PC-3 (cell line): ENCODE results near the gene RFT1. TPM values are rescaled to one million over a fixed set of nuclear protein-coding genes. Genes with fewer than 3 reads are reported as not detected.

Experiments
- ATAC-seq: fragments of 200-7000 bp; cut with Tn5 transposase; 2 replicates; pipeline ENCODE4 v1.9.1; 2020; ENCODE audit warnings: mild to moderate bottlenecking, moderate library complexity
- BruUV-seq: library from RNA; stranded (reverse); fragments of 400-500 nt; replicated peaks from 2 replicates; lab custom pipeline; 2021; lab: Mats Ljungman, UMichigan
- CTCF ChIA-PET: fragments of 300-600 bp; sonication (Branson Sonifier 250); formaldehyde crosslinking; loops from one replicate; lab custom pipeline; 2022; ENCODE audit warnings: antibody characterized with exemption; lab: Charles Lee
- POLR2A ChIA-PET: fragments of 300-600 bp; sonication (Branson Sonifier 250); formaldehyde crosslinking; loops from one replicate; lab custom pipeline; 2022; ENCODE audit warnings: antibody characterized with exemption; ENCODE audit not compliant: unreplicated experiment; lab: Charles Lee
- DNase-seq: peaks from one replicate; pipeline ENCODE4 v3.0.0-alpha.2; 2015
- H2AFZ ChIP-seq: fragments of 300-600 bp; sonication (generic); 2 replicates; pipeline ENCODE4 v1.6.0; 2016; ENCODE audit warnings: antibody characterized with exemption, low read length
- H3F3A ChIP-seq: fragments of 300-600 bp; sonication (generic); one replicate; pipeline ENCODE4 v1.6.0; 2017; ENCODE audit warnings: antibody characterized with exemption, low read length, control low read depth, mild to moderate bottlenecking; ENCODE audit not compliant: unreplicated experiment
- H3K27ac ChIP-seq: fragments of 300-600 bp; sonication (generic); 2 replicates; pipeline ENCODE4 v1.5.1; 2016; ENCODE audit warnings: mild to moderate bottlenecking, low read length
- H3K27me3 ChIP-seq: fragments of 300-600 bp; sonication (generic); 2 replicates; pipeline ENCODE4 v1.6.1; 2016; ENCODE audit warnings: low read length, mixed read lengths
- H3K36me3 ChIP-seq: fragments of 300-600 bp; sonication (generic); 2 replicates; pipeline ENCODE4 v1.6.1; 2016; ENCODE audit warnings: low read depth, mixed run types, low read length, mixed read lengths
- H3K4me1 ChIP-seq: fragments of 300-600 bp; sonication (generic); 2 replicates; pipeline ENCODE4 v1.5.1; 2016; ENCODE audit warnings: low read length; ENCODE audit not compliant: insufficient read depth
- H3K4me2 ChIP-seq: fragments of 300-600 bp; sonication (generic); 2 replicates; pipeline ENCODE4 v1.6.0; 2016; ENCODE audit warnings: low read length
- H3K4me3 ChIP-seq: fragments of 300-600 bp; sonication (generic); 2 replicates; pipeline ENCODE4 v1.5.1; 2016; ENCODE audit warnings: mild to moderate bottlenecking, low read length, mixed read lengths
- H3K79me2 ChIP-seq: fragments of 300-600 bp; sonication (generic); 2 replicates; pipeline ENCODE4 v1.6.1; 2017; ENCODE audit warnings: low read length, mixed read lengths
- H3K9ac ChIP-seq: fragments of 300-600 bp; sonication (generic); 2 replicates; pipeline ENCODE4 v1.6.0; 2016; ENCODE audit warnings: mild to moderate bottlenecking, low read length
- H3K9me2 ChIP-seq: fragments of 300-600 bp; sonication (generic); replicated peaks from 2 replicates; pipeline ENCODE4 v1.6.1; 2016; ENCODE audit warnings: mixed run types, low read length, mixed read lengths
- H3K9me3 ChIP-seq: fragments of 300-600 bp; sonication (generic); 2 replicates; pipeline ENCODE4 v1.6.1; 2016; ENCODE audit warnings: low read length, mixed read lengths
- H4K20me1 ChIP-seq: fragments of 300-600 bp; sonication (generic); 2 replicates; pipeline ENCODE4 v1.6.1; 2016; ENCODE audit warnings: low read length, mixed read lengths
- CTCF ChIP-seq: fragments of 300-600 bp; sonication (generic); conservative IDR thresholded peaks from 2 replicates; pipeline ENCODE4 v1.5.1; 2017; ENCODE audit warnings: antibody characterized with exemption, low read depth, mild to moderate bottlenecking, low read length
- EZH2 ChIP-seq: fragments of 300-600 bp; sonication (generic); IDR thresholded peaks from one replicate; pipeline ENCODE4 v1.6.1; 2017; ENCODE audit warnings: antibody characterized with exemption, mild to moderate bottlenecking, low read length; ENCODE audit not compliant: unreplicated experiment
- EZH2phosphoT487 ChIP-seq: fragments of 300-600 bp; sonication (generic); IDR thresholded peaks from 2 replicates; pipeline ENCODE4 v1.6.1; 2018; ENCODE audit warnings: mild to moderate bottlenecking, antibody characterized with exemption, low read length, borderline replicate concordance
- intact Hi-C: fragments of 100-400 bp; cut with micrococcal nuclease; formaldehyde crosslinking; loops from 2 replicates; pipeline ENCODE4 v1.9.0; 2023
- total RNA-seq: library from RNA; depleted of rRNA; stranded (reverse); fragments of >200 nt; gene quantifications from 2 replicates; pipeline ENCODE4 v1.2.3, GENCODE V29; 2014

Gene RFT1
- total RNA-seq, 1 experiment from 2014 or later: 24.6 TPM

GRCh38 chr3:53153980-53154379 is 23.7 kb upstream of the RFT1 start:
- intact Hi-C loops: no loop called here
- no peaks in the 10 kb centered on the region for H4K20me1 ChIP-seq
- H3K9ac ChIP-seq: no peak overlapping the region
- DNase-seq: no peak
- H3K4me2 ChIP-seq: no peak overlapping the region; the same call in 1 of the 2 replicates
- no peaks in the 10 kb centered on the region for H3K27me3 ChIP-seq
- no peak overlapping the region for H3K4me3 ChIP-seq
- ATAC-seq: no peak
- H3K9me2 ChIP-seq: no peaks in the 10 kb centered on the region
- no peaks in the 10 kb centered on the region for H3K9me3 ChIP-seq
- CTCF ChIA-PET: interaction anchor here (0.6 kb wide), 1 partner anchor 9 kb away, joined by 5 read pairs; no protein-coding TSS in a partner anchor
- POLR2A ChIA-PET: no interaction called here
- TF ChIP-seq EZH2phosphoT487 (no peak), CTCF (no peak), EZH2 (no peak)
- peaks cover 5% of the 10 kb centered on the region for H3F3A ChIP-seq
- no TSS peak for BruUV-seq
- H3K79me2 ChIP-seq: no peaks in the 10 kb centered on the region
- H3K4me1 ChIP-seq: peaks cover 62% of the 10 kb centered on the region
- H2AFZ ChIP-seq: no peak overlapping the region
- no peaks in the 10 kb centered on the region for H3K36me3 ChIP-seq
- no peak overlapping the region; the same call in 1 of the 2 replicates for H3K27ac ChIP-seq

- Histone ChIP-seq H3K9me3 (no peaks in the 10 kb centered on the region), H2AFZ (no peak overlapping the region), H3K79me2 (no peaks in the 10 kb centered on the region), H3K9ac (no peak overlapping the region), H4K20me1 (no peaks in the 10 kb centered on the region), H3K4me3 (no peak overlapping the region), H3F3A (peaks cover 5% of the 10 kb centered on the region), H3K9me2 (no peaks in the 10 kb centered on the region), H3K4me1 (peaks cover 62% of the 10 kb centered on the region), H3K36me3 (no peaks in the 10 kb centered on the region), H3K27me3 (no peaks in the 10 kb centered on the region), H3K4me2 (no peak overlapping the region), H3K27ac (no peak overlapping the region)
- CTCF ChIA-PET: interaction anchor here (0.6 kb wide), 1 partner anchor 8 kb away, joined by 5 read pairs; no protein-coding TSS in a partner anchor
- TF ChIP-seq EZH2: no peak
- TF ChIP-seq CTCF: no peak
- no peak for TF ChIP-seq EZH2phosphoT487
- POLR2A ChIA-PET: no interaction called here
- no TSS peak for BruUV-seq
- no peak for ATAC-seq
- no peak for DNase-seq
- intact Hi-C loops: no loop called here
Measured at GRCh38 chr3:53153264-53153823, 23.1 kb upstream of the RFT1 start.

GRCh38 chr3:53151870-53152660 is 21.8 kb upstream of the RFT1 start:
- no peak for DNase-seq
- Histone ChIP-seq H3K79me2 (no peaks in the 10 kb centered on the region), H3K9me3 (no peaks in the 10 kb centered on the region), H3K36me3 (no peaks in the 10 kb centered on the region), H4K20me1 (no peaks in the 10 kb centered on the region), H3K27ac (no peak overlapping the region), H3K27me3 (no peaks in the 10 kb centered on the region), H3K4me2 (no peak overlapping the region), H3K9me2 (no peaks in the 10 kb centered on the region), H3F3A (peaks cover 5% of the 10 kb centered on the region), H3K4me3 (no peak overlapping the region), H3K9ac (no peak overlapping the region), H2AFZ (no peak overlapping the region), H3K4me1 (peaks cover 72% of the 10 kb centered on the region)
- no peak for TF ChIP-seq EZH2
- no peak for TF ChIP-seq EZH2phosphoT487
- TF ChIP-seq CTCF: no peak
- intact Hi-C loops: no loop called here
- ChIA-PET CTCF (no interaction called here), POLR2A (no interaction called here)
- BruUV-seq: no TSS peak
- no peak for ATAC-seq
